Activated T-helper 2 cell treated with anti-CD3 and anti-CD28 coated beads, Interferon-gamma antibody, Interleukin-2, Interleukin-4, amounts not matched to agents 10 μg/mL and 5 μg/mL and 100 μg/mL, durations not matched to agents 14 hours and 24 hours and 36 hours (primary cell): ENCODE measurements around the gene SEZ6L2. TPM values are rescaled to one million over a fixed set of nuclear protein-coding genes. Genes with fewer than 3 reads are reported as not detected.
"Not testable (repeated sequence)": the region's sequence is repeated elsewhere in the genome, so short reads cannot be mapped to it uniquely, and the experiment has no call there.

Source experiments
- DNase-seq: peaks from one replicate; pipeline ENCODE4 v3.0.0; 2021; ENCODE audit warnings: low spot score
- H3K27ac Mint-ChIP-seq: one replicate; pipeline ENCODE4 v1.8.0; 2021; ENCODE audit warnings: mixed read lengths
- H3K27me3 Mint-ChIP-seq: one replicate; pipeline ENCODE4 v1.8.0; 2021; ENCODE audit warnings: low read depth, mixed read lengths
- H3K36me3 Mint-ChIP-seq: one replicate; pipeline ENCODE4 v1.8.0; 2021; ENCODE audit warnings: low read depth, mixed read lengths
- H3K4me1 Mint-ChIP-seq: one replicate; pipeline ENCODE4 v1.8.0; 2021; ENCODE audit warnings: low read depth, mixed read lengths
- H3K4me3 Mint-ChIP-seq: one replicate; pipeline ENCODE4 v1.8.0; 2021; ENCODE audit warnings: low read depth, mild to moderate bottlenecking, moderate library complexity, mixed read lengths
- H3K9me3 Mint-ChIP-seq: one replicate; pipeline ENCODE4 v1.8.0; 2021; ENCODE audit warnings: mixed read lengths
- intact Hi-C: fragments of 100-400 bp; cut with micrococcal nuclease; formaldehyde crosslinking; loops from one replicate; pipeline ENCODE4 v1.15.1; 2023
- total RNA-seq: library from RNA; stranded (reverse); gene quantifications from 2 replicates; pipeline ENCODE4 v1.2.3, GENCODE V29; 2022

The SEZ6L2 gene
- total RNA-seq, 1 donor from 2014 or later: 0.11 TPM

DNA sequence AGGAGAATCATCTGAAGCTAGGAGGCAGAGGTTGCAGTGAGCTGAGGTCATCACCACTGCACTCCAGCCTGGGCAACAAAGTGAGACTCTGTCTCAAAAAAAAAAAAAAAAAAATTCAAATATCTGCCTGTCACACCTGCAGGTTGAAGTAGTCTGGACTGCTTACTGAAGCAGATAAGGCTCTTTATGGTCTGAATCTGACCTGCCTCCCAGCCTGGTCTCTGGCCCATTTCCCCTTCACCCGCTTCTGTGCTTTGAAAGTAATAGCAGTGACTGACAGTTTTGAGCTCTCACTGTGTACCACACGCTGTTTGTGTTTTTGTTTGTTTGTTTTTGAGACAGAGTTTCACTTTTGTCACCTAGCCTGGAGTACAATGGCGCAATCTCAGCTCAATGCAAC lies 5.8 kb downstream of the SEZ6L2 start:
- Mint-ChIP-seq H3K27ac (no peak overlapping the region), H3K4me1 (no peaks in the 10 kb centered on the region), H3K36me3 (no peaks in the 10 kb centered on the region), H3K27me3 (peaks cover 19% of the 10 kb centered on the region), H3K9me3 (no peaks in the 10 kb centered on the region), H3K4me3 (no peak overlapping the region)
- intact Hi-C loops: no loop called here
- no peak for DNase-seq

DNA sequence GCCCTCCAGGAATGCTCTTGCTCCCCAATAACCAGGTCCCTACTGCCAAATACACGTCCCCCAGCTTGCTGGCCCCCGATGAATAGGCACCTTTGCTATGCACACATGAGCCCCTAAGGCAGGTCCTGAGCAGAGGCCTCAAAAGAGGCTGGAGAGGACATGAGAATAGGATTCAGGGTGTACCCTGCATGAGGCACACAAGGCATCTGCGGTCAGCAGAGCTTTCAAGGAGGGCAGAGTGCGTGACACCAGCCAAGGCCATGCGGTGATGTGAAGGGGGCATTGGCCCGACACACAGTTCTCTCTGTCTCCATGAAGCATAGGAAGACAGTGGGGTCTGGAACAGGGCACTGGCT lies 6.9 kb downstream of the SEZ6L2 start:
- H3K27me3 Mint-ChIP-seq: peaks cover 7% of the 10 kb centered on the region
- no peak for DNase-seq
- no peaks in the 10 kb centered on the region for H3K36me3 Mint-ChIP-seq
- no peaks in the 10 kb centered on the region for H3K9me3 Mint-ChIP-seq
- no peak overlapping the region for H3K4me3 Mint-ChIP-seq
- H3K27ac Mint-ChIP-seq: no peak overlapping the region
- intact Hi-C loops: no loop called here
- no peaks in the 10 kb centered on the region for H3K4me1 Mint-ChIP-seq

DNA sequence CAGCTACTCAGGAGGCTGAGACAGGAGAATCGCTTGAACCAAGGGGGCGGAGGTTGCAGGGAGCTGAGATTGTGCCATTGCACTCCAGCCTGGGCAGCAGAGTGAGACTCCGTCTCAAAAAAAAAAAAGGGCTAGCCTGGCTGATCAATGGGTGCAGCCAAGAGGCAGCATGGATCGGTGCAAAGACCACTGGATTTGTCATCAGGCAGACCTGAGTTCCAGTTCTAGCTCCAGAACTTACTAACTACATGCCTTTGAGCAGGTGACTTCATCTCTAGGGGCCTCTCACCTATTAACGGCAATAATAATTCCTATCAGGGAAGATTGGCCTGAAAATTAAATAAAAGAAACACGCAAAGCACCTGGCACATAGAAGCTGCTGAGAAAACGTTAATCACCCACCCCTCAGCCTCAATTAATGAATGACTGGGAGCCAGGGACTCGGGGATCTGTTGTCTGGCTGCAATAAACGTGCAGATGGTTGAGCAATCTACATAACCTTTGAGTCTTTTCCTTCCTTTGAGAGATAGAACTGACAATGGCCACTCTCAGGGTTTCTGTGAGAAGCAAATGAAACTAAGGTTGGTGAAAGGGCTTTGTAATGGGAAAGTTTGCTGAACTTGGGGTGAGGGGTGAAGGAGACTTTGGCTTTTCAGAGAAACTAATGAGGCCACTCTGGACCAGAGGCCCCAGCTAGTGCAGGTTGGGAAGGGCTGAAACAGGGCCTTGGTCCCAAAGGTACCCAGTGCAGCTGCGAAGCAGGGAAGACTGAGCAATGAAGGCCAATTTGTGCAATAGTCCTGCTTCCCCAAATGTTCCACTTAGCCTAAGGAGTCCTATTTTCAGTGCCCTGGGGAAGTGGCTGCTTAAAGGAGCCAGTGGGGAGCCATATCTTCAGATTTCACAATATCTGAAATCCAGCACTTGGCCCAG lies 7.6 kb downstream of the SEZ6L2 start:
- H3K9me3 Mint-ChIP-seq: no peaks in the 10 kb centered on the region
- intact Hi-C loops: no loop called here
- H3K36me3 Mint-ChIP-seq: no peaks in the 10 kb centered on the region
- H3K4me1 Mint-ChIP-seq: no peaks in the 10 kb centered on the region
- H3K27me3 Mint-ChIP-seq: peaks cover 5% of the 10 kb centered on the region
- no peak overlapping the region for H3K4me3 Mint-ChIP-seq
- no peak overlapping the region for H3K27ac Mint-ChIP-seq
- no peak for DNase-seq

GRCh38 chr16:29889372-29889771 lies 10.0 kb downstream of the SEZ6L2 start:
- intact Hi-C loops, H3K4me1 Mint-ChIP-seq, H3K36me3 Mint-ChIP-seq, H3K27me3 Mint-ChIP-seq, H3K27ac Mint-ChIP-seq, H3K9me3 Mint-ChIP-seq, H3K4me3 Mint-ChIP-seq, DNase-seq: not testable (repeated sequence)

DNA sequence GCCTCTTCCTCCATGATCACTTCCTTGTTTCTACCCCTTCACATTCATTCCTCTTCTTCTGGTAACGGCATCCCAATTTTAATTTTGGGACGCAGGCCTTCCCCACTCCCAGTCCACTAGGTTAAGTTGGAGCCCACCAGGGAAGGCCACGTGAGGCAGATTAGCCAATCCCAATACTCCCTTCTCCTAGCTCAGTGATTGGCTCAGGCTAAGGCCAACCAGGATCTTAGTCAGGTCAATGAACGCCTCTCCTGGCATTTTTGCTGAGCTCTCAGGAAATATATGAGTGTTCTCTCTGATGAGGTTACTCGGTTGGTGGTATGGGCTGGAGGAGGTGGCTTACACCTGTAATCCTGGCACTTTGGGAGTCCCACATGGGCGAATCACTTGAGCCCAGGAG lies 15.4 kb downstream of the SEZ6L2 start:
- Mint-ChIP-seq H3K9me3 (no peaks in the 10 kb centered on the region), H3K27me3 (peaks cover 4% of the 10 kb centered on the region), H3K36me3 (no peaks in the 10 kb centered on the region), H3K27ac (no peak overlapping the region), H3K4me3 (no peak overlapping the region), H3K4me1 (no peaks in the 10 kb centered on the region)
- no peak for DNase-seq
- intact Hi-C loops: no loop called here

DNA sequence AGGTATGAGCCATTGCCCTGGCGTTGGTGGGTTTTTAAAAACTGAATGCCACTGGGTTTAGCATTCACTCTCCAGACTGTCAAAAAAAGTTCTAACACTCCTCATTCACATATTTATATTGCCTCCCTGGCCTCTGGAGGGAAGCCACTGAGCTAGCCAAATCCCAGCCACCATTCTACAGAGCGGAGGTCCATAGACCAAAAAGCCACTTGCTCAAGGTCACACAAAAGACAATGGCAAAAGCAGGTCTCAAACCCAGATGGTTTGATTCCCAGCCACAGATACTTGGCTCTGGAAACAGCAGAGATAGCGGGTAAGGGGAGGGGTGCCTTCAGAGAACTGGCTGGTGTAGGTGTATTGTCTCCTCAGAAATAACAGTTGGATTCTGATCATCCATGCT lies 18.3 kb downstream of the SEZ6L2 start:
- H3K9me3 Mint-ChIP-seq: no peaks in the 10 kb centered on the region
- no peak for DNase-seq
- no peak overlapping the region for H3K4me3 Mint-ChIP-seq
- peaks cover 6% of the 10 kb centered on the region for H3K4me1 Mint-ChIP-seq
- no peak overlapping the region for H3K27ac Mint-ChIP-seq
- peaks cover 21% of the 10 kb centered on the region for H3K27me3 Mint-ChIP-seq
- no peaks in the 10 kb centered on the region for H3K36me3 Mint-ChIP-seq
- intact Hi-C loops: no loop called here

- H3K4me3 Mint-ChIP-seq: no peak overlapping the region
- no peaks in the 10 kb centered on the region for H3K9me3 Mint-ChIP-seq
- peaks cover 26% of the 10 kb centered on the region for H3K27me3 Mint-ChIP-seq
- intact Hi-C loops: loop anchor here (10.0 kb wide), 1 partner anchor 147 kb away; the partner anchor contains the start of gene C16orf92
- H3K27ac Mint-ChIP-seq: no peak overlapping the region
- no peak for DNase-seq
- no peaks in the 10 kb centered on the region for H3K36me3 Mint-ChIP-seq
- H3K4me1 Mint-ChIP-seq: peaks cover 6% of the 10 kb centered on the region
Measured at GRCh38 chr16:29878172-29878571, 21.2 kb downstream of the SEZ6L2 start.

GRCh38 chr16:29877266-29877961 lies 21.9 kb downstream of the SEZ6L2 start:
- no peaks in the 10 kb centered on the region for H3K9me3 Mint-ChIP-seq
- peaks cover 24% of the 10 kb centered on the region for H3K27me3 Mint-ChIP-seq
- peaks cover 6% of the 10 kb centered on the region for H3K4me1 Mint-ChIP-seq
- H3K4me3 Mint-ChIP-seq: peak overlapping the region; percentile 51
- peak; percentile 57 for DNase-seq
- intact Hi-C loops: loop anchor here (10.0 kb wide), 1 partner anchor 147 kb away; the partner anchor contains the start of gene C16orf92
- H3K36me3 Mint-ChIP-seq: no peaks in the 10 kb centered on the region
- no peak overlapping the region for H3K27ac Mint-ChIP-seq

DNA sequence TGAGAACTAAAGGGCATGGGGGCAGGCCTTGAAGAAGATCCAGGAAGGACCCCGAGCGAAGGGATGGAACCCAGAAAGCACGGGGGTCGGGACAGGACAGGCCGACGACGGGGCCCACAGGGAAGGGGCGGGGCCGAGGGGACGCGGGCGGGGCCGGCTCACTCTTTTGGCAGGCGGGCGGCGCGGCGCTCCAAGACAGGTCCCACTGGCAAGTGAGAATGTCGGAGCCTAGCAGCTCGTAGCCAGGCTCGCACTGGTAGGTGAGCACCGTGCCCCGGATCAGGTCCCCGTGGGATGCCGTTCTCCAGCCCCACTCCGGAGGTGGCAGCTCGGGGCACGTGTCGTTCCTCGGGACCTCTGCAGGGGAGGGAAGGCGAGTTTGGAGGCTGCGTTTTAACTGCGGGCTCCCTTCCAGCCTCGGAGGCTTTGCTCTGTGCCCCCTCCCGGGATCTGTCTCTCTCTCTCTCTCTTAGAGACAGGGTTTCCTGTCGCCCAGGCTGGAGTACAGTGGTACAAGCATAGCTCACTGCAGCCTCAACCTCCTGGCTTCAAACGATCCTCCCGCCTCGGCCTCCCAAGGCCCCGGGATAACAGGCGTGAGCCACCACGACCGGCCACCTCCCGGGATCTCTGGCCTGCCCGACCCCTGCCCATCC lies 22.6 kb downstream of the SEZ6L2 start:
- intact Hi-C loops: loop anchor here (10.0 kb wide), 1 partner anchor 148 kb away; the partner anchor contains the start of gene C16orf92
- Mint-ChIP-seq H3K27ac (no peak overlapping the region), H3K4me1 (peaks cover 6% of the 10 kb centered on the region), H3K4me3 (peak overlapping the region; percentile 69), H3K9me3 (no peaks in the 10 kb centered on the region), H3K27me3 (peaks cover 24% of the 10 kb centered on the region), H3K36me3 (no peaks in the 10 kb centered on the region)
- no peak for DNase-seq

DNA sequence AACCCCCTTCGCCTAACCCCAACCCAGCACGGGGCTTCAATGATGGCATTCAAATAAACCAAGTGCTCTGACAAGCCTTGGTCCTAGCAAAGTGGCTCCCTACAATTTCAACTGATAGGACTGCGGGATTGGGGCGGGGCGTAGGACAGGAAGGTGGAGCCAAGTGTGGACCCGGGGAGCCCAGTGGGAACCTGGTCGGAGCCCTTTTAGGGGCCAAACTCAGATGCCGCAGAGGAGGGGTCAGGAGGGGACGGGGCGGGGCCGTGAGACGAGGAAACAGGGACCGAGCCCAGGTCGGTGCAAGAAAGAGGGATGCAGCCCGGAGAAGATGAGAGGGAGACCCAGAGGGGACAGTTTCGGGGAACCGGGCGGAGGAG lies 23.1 kb downstream of the SEZ6L2 start:
- Mint-ChIP-seq H3K36me3 (no peaks in the 10 kb centered on the region), H3K27me3 (peaks cover 24% of the 10 kb centered on the region), H3K9me3 (no peaks in the 10 kb centered on the region), H3K27ac (no peak overlapping the region), H3K4me3 (peak overlapping the region; percentile 69), H3K4me1 (peaks cover 6% of the 10 kb centered on the region)
- intact Hi-C loops: loop anchor here (10.0 kb wide), 1 partner anchor 149 kb away; the partner anchor contains the start of gene C16orf92
- no peak for DNase-seq

DNA sequence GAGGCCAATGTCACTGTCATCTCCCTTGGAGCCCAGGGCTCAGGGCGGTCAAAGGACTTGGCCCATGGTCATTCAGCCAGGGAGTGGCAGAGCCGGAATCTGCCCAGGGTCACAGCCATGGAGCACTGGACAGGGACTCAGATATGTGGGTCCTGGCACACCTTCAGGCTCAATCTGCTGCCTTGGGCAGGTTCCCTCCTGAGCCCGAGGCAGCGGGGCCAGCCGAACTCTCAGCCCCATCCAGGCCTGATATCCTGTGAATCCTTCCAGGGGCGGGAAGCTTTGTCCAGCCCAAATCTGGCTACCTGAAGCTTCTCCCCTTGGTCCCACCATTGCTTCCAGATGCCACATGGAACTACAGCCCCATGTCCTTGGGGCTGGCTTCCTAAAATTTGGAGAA lies 24.1 kb downstream of the SEZ6L2 start:
- no peaks in the 10 kb centered on the region for H3K9me3 Mint-ChIP-seq
- no peak overlapping the region for H3K27ac Mint-ChIP-seq
- no peak for DNase-seq
- intact Hi-C loops: loop anchor here (10.0 kb wide), 1 partner anchor 150 kb away; the partner anchor contains the start of gene C16orf92
- H3K4me3 Mint-ChIP-seq: no peak overlapping the region
- H3K4me1 Mint-ChIP-seq: peaks cover 6% of the 10 kb centered on the region
- no peaks in the 10 kb centered on the region for H3K36me3 Mint-ChIP-seq
- peaks cover 24% of the 10 kb centered on the region for H3K27me3 Mint-ChIP-seq

GRCh38 chr16:29873319-29873718 lies 26.0 kb downstream of the SEZ6L2 start:
- Mint-ChIP-seq H3K4me3 (no peak overlapping the region), H3K36me3 (no peaks in the 10 kb centered on the region), H3K27ac (no peak overlapping the region), H3K4me1 (peaks cover 6% of the 10 kb centered on the region), H3K9me3 (no peaks in the 10 kb centered on the region), H3K27me3 (peaks cover 22% of the 10 kb centered on the region)
- intact Hi-C loops: loop anchor here (10.0 kb wide), 1 partner anchor 151 kb away; the partner anchor contains the start of gene C16orf92
- no peak for DNase-seq
